ENCODE data around the gene SH3RF2. TPM values are rescaled to one million over a fixed set of nuclear protein-coding genes. Genes with fewer than 3 reads are reported as not detected.

SH3RF2 gene
- total RNA-seq, 1 donor from 2014 or later, result 0.38 TPM

GRCh38 chr5:146076028-146076427, 139.7 kb downstream of the SH3RF2 start:
- no peaks in the 10 kb centered on the region for H3K36me3 Mint-ChIP-seq (ENCODE audit: unreplicated experiment)
- TF ChIP-seq CTCF (IDR thresholded peaks at IDR 0.05), result no peak
- H3K27ac Mint-ChIP-seq (ENCODE audit: unreplicated experiment), result no peak overlapping the region
- no peak overlapping the region for H3K4me3 Mint-ChIP-seq (ENCODE audit: unreplicated experiment)
- H3K9me3 Mint-ChIP-seq (ENCODE audit: unreplicated experiment), result no peaks in the 10 kb centered on the region
- DNase-seq (ENCODE audit: extremely low spot score, unreplicated experiment), result no peak
- H3K4me1 Mint-ChIP-seq (ENCODE audit: unreplicated experiment), result peaks cover 8% of the 10 kb centered on the region
- peaks cover 11% of the 10 kb centered on the region for H3K27me3 Mint-ChIP-seq (ENCODE audit: unreplicated experiment)

GRCh38 chr5:146076455-146076854, 140.1 kb downstream of the SH3RF2 start:
- no peak for DNase-seq (ENCODE audit: extremely low spot score, unreplicated experiment)
- TF ChIP-seq CTCF (IDR thresholded peaks at IDR 0.05), result no peak
- no peak overlapping the region for H3K4me3 Mint-ChIP-seq (ENCODE audit: unreplicated experiment)
- peaks cover 11% of the 10 kb centered on the region for H3K27me3 Mint-ChIP-seq (ENCODE audit: unreplicated experiment)
- peaks cover 11% of the 10 kb centered on the region for H3K4me1 Mint-ChIP-seq (ENCODE audit: unreplicated experiment)
- H3K36me3 Mint-ChIP-seq (ENCODE audit: unreplicated experiment), result no peaks in the 10 kb centered on the region
- H3K27ac Mint-ChIP-seq (ENCODE audit: unreplicated experiment), result no peak overlapping the region
- H3K9me3 Mint-ChIP-seq (ENCODE audit: unreplicated experiment), result no peaks in the 10 kb centered on the region

- Mint-ChIP-seq H3K27me3 (ENCODE audit: unreplicated experiment) (peaks cover 4% of the 10 kb centered on the region), H3K4me3 (ENCODE audit: unreplicated experiment) (no peak overlapping the region), H3K9me3 (ENCODE audit: unreplicated experiment) (no peaks in the 10 kb centered on the region), H3K36me3 (ENCODE audit: unreplicated experiment) (no peaks in the 10 kb centered on the region), H3K4me1 (ENCODE audit: unreplicated experiment) (peaks cover 16% of the 10 kb centered on the region), H3K27ac (ENCODE audit: unreplicated experiment) (no peak overlapping the region)
- no peak for TF ChIP-seq CTCF (IDR thresholded peaks at IDR 0.05)
- DNase-seq (ENCODE audit: extremely low spot score, unreplicated experiment), result no peak
Observed at GRCh38 chr5:146078566-146078965, 142.2 kb downstream of the SH3RF2 start.

GRCh38 chr5:146079695-146080373, 143.5 kb downstream of the SH3RF2 start:
- H3K27me3 Mint-ChIP-seq (ENCODE audit: unreplicated experiment), result peaks cover 4% of the 10 kb centered on the region
- no peak overlapping the region for H3K27ac Mint-ChIP-seq (ENCODE audit: unreplicated experiment)
- H3K9me3 Mint-ChIP-seq (ENCODE audit: unreplicated experiment), result no peaks in the 10 kb centered on the region

GRCh38 chr5:146081556-146081955, 145.2 kb downstream of the SH3RF2 start:
- Mint-ChIP-seq H3K36me3 (ENCODE audit: unreplicated experiment) (no peaks in the 10 kb centered on the region), H3K27me3 (ENCODE audit: unreplicated experiment) (peaks cover 4% of the 10 kb centered on the region), H3K9me3 (ENCODE audit: unreplicated experiment) (no peaks in the 10 kb centered on the region), H3K4me3 (ENCODE audit: unreplicated experiment) (no peak overlapping the region), H3K27ac (ENCODE audit: unreplicated experiment) (no peak overlapping the region), H3K4me1 (ENCODE audit: unreplicated experiment) (peaks cover 16% of the 10 kb centered on the region)
- TF ChIP-seq CTCF (IDR thresholded peaks at IDR 0.05), result no peak
- DNase-seq (ENCODE audit: extremely low spot score, unreplicated experiment), result no peak

More at GRCh38 chr5:146079695-146080373, 143.5 kb downstream of the SH3RF2 start:
- Mint-ChIP-seq H3K36me3 (ENCODE audit: unreplicated experiment) (no peaks in the 10 kb centered on the region), H3K4me3 (ENCODE audit: unreplicated experiment) (no peak overlapping the region), H3K4me1 (ENCODE audit: unreplicated experiment) (peaks cover 16% of the 10 kb centered on the region)
- DNase-seq (ENCODE audit: extremely low spot score, unreplicated experiment), result no peak
- no peak for TF ChIP-seq CTCF (IDR thresholded peaks at IDR 0.05)
